ENCODE data around the gene CNGB1.

The CNGB1 gene

DNA sequence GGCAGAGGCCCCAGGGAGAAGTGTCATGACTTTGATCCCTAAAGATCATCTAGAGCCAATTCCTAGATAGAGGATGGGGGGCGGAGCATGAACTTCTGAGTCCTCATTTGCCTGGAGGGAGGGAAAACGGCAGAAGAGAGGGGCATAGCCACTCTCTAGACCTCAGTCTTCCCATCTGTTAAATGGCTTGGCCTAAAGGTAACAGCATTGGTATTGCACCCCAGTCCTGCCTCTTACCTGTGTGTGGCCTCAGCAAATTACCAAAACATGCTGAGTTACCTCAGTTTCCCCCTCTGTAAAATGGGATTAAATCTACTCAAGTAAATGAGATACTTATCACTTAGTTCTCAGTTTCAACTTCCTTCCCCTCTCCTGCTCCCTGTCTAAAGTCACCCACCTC lies 47.5 kb downstream of the CNGB1 start:
- Histone ChIP-seq H3K4me1 (ENCODE audit: insufficient read depth, low read length, severe bottlenecking) (no peaks in the 10 kb centered on the region), H3K4me2 (ENCODE audit: low read length) (no peak overlapping the region), H3K9me2 (ENCODE audit: low read depth, low read length) (no peaks in the 10 kb centered on the region), H2AFZ (ENCODE audit: low read length) (no peak overlapping the region), H3K27ac (ENCODE audit: low read depth, low read length, poor library complexity, severe bottlenecking) (no peak overlapping the region), H3K36me3 (ENCODE audit: insufficient read depth, low read length) (no peaks in the 10 kb centered on the region), H4K20me1 (ENCODE audit: insufficient read depth, low read length) (no peaks in the 10 kb centered on the region), H3F3A (ENCODE audit: insufficient read depth, low read length) (no peaks in the 10 kb centered on the region), H3K9me3 (ENCODE audit: low read length) (no peaks in the 10 kb centered on the region), H3K27me3 (ENCODE audit: insufficient read depth, low read length) (0 out of 2 replicates have a peak, but pooled peaks cover 2% of the 10 kb centered on the region), H3K9ac (ENCODE audit: low read length) (no peak overlapping the region), H3K79me2 (ENCODE audit: insufficient read depth, low read length) (no peaks in the 10 kb centered on the region), H3K4me3 (ENCODE audit: low read depth, low read length, poor library complexity, severe bottlenecking) (no peak overlapping the region)
- TF ChIP-seq EZH2 (IDR thresholded peaks at IDR 0.05; ENCODE audit: borderline replicate concordance, low read length) = no peak
- TF ChIP-seq, protein P1, sequence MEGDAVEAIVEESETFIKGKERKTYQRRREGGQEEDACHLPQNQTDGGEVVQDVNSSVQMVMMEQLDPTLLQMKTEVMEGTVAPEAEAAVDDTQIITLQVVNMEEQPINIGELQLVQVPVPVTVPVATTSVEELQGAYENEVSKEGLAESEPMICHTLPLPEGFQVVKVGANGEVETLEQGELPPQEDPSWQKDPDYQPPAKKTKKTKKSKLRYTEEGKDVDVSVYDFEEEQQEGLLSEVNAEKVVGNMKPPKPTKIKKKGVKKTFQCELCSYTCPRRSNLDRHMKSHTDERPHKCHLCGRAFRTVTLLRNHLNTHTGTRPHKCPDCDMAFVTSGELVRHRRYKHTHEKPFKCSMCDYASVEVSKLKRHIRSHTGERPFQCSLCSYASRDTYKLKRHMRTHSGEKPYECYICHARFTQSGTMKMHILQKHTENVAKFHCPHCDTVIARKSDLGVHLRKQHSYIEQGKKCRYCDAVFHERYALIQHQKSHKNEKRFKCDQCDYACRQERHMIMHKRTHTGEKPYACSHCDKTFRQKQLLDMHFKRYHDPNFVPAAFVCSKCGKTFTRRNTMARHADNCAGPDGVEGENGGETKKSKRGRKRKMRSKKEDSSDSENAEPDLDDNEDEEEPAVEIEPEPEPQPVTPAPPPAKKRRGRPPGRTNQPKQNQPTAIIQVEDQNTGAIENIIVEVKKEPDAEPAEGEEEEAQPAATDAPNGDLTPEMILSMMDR (IDR thresholded peaks at IDR 0.05; ENCODE audit: low read length) = no peak

DNA sequence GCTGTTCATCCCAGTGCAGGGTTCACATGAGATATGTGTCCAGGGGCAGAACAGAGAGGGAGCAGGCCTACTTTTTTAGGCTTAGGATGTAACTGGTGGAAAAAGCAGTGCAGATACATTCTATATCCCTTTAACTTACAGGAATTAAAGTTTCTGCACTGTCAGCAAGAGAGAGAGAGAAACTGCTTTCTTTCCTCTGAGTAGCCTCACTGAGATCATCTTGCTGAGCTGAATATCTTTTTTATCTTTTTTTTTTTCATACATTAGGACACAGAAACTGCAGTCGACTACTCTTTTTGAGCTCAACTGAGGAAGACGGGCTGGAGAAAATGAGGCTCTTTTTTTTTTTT lies 50.1 kb downstream of the CNGB1 start:
- TF ChIP-seq EZH2 (IDR thresholded peaks at IDR 0.05; ENCODE audit: borderline replicate concordance, low read length) = no peak
- TF ChIP-seq, protein P1 (IDR thresholded peaks at IDR 0.05; ENCODE audit: low read length) = no peak
- Histone ChIP-seq H4K20me1 (ENCODE audit: insufficient read depth, low read length) (no peaks in the 10 kb centered on the region), H3K9me2 (ENCODE audit: low read depth, low read length) (no peaks in the 10 kb centered on the region), H3F3A (ENCODE audit: insufficient read depth, low read length) (no peaks in the 10 kb centered on the region), H3K36me3 (ENCODE audit: insufficient read depth, low read length) (no peaks in the 10 kb centered on the region), H3K9me3 (ENCODE audit: low read length) (no peaks in the 10 kb centered on the region), H2AFZ (ENCODE audit: low read length) (no peak overlapping the region), H3K4me2 (ENCODE audit: low read length) (no peak overlapping the region), H3K79me2 (ENCODE audit: insufficient read depth, low read length) (no peaks in the 10 kb centered on the region), H3K27ac (ENCODE audit: low read depth, low read length, poor library complexity, severe bottlenecking) (no peak overlapping the region), H3K9ac (ENCODE audit: low read length) (no peak overlapping the region), H3K27me3 (ENCODE audit: insufficient read depth, low read length) (0 out of 2 replicates have a peak, but pooled peaks cover 2% of the 10 kb centered on the region), H3K4me1 (ENCODE audit: insufficient read depth, low read length, severe bottlenecking) (no peaks in the 10 kb centered on the region), H3K4me3 (ENCODE audit: low read depth, low read length, poor library complexity, severe bottlenecking) (no peak overlapping the region)

DNA sequence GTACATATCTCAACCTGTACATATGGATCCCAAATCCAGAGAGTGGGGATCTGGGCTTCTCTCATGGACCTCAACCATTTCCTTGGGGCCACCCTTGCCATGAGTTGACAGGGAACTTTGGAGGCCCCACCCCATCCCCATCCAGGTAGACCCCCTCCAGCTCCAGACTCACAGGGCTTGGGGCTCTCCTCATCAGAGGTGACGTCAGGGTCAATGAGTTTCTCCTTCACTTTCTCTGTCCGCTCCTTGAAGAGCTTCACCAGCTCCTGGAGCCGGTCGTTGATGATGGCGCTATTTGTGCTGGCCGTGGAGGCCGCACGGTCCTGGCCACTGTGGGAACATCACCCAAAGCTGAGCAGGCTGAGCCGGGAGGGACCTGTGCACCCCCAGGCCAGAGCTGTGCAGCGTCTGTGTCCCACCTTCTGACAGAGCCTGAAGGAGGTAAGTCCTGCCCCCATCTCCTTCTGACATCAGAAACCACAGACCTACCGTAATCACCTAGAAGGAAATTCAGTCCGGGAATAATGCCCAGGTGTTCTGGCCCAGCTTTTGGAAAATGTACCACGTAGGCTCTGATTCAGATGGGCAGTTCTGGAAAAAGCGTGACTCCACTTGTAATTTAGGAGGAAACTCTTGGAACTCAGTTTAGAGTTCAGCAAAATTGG lies 50.6 kb downstream of the CNGB1 start:
- Histone ChIP-seq H4K20me1 (ENCODE audit: insufficient read depth, low read length) (no peaks in the 10 kb centered on the region), H3K9ac (ENCODE audit: low read length) (no peak overlapping the region), H3K9me2 (ENCODE audit: low read depth, low read length) (no peaks in the 10 kb centered on the region), H3K27ac (ENCODE audit: low read depth, low read length, poor library complexity, severe bottlenecking) (no peak overlapping the region), H3K9me3 (ENCODE audit: low read length) (no peaks in the 10 kb centered on the region), H3K27me3 (ENCODE audit: insufficient read depth, low read length) (0 out of 2 replicates have a peak, but pooled peaks cover 2% of the 10 kb centered on the region), H3K36me3 (ENCODE audit: insufficient read depth, low read length) (no peaks in the 10 kb centered on the region), H3F3A (ENCODE audit: insufficient read depth, low read length) (no peaks in the 10 kb centered on the region), H2AFZ (ENCODE audit: low read length) (no peak overlapping the region), H3K4me1 (ENCODE audit: insufficient read depth, low read length, severe bottlenecking) (no peaks in the 10 kb centered on the region), H3K4me3 (ENCODE audit: low read depth, low read length, poor library complexity, severe bottlenecking) (no peak overlapping the region), H3K4me2 (ENCODE audit: low read length) (no peak overlapping the region), H3K79me2 (ENCODE audit: insufficient read depth, low read length) (no peaks in the 10 kb centered on the region)
- TF ChIP-seq EZH2 (IDR thresholded peaks at IDR 0.05; ENCODE audit: borderline replicate concordance, low read length) = no peak
- TF ChIP-seq, protein P1 (IDR thresholded peaks at IDR 0.05; ENCODE audit: low read length) = no peak

Data from OCI-LY1 (cell line).